ENCODE measurements around the gene KRT13.

The KRT13 gene

DNA sequence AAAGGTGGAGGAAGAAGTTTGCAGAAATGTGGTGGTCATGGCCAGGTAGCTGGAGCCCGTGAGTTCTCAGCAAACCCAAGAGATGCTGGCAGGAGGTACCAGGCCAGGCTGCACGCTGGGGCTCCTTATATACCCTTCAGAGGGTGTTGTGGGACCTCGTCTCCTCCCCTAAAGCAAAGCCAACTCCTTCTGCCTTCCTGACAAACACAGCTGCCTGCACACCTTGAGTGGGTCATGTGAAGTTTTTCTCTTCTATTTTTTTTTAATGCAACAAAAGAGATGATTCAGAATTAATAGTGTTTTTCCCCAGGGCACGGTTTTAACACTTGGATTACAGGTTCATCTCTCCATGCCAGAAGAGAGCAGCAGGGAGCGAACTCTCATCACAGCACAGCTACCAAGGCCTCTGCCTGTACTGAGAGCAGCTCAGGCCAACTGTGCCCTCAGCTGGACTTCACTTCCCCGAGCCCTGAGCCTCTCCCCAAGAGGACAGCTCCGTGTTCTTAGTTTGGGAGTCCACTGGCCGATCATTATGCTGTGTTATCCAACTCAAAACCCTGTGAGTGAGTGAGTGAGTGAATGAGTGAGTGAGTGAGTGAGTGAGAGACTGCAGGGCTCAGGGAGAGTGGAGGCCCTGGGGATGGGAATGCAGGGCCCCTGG, 13.5 kb upstream of the KRT13 start, which contains the start of gene KRT15:
Gene KRT15, minus strand, starts transcription at position 102 of the 661 bp plus-strand sequence. Its CDS starts 63 bp downstream, at position 39.
- DNase-seq = no peak

DNA sequence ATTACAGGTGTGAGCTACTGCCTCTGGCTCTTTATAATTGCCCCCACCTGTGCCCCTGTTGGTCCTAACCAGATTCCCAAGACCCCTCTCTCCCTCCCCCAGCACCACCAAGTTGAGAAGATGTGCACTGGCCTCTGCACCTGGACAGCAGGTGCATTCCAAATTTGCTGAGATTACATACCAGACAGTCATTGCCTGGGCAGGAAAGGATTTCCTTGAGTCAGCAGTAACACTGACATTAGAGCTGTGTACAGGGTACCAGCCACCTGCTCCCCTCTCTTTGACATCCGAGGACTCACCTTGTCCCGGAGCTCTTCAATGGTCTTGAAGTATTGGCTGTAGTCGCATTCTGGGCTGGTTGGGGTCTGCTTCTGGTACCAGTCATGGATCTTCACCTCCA, 12.6 kb upstream of the KRT13 start:
- DNase-seq = no peak

DNA sequence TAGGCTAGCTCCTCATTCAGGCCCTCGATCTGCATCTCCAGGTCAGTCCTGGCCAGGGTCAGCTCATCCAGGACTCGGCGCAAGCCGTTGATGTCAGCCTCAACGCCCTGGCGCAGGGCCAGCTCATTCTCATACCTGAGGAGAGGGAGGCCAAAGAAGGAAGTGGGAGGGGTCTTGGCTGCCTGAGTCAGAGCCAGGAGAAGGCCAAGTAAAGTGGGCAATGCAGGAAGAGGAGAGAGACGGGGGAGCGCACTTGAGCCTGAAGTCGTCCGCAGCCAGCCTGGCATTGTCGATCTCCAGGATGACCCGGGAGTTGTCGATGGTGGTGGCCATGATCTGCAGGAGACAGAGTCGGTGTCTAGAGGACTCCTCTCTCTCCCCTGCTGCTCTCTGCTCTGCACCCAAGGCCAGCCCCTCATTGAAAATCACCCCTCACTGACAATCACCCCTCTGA, 11.4 kb upstream of the KRT13 start:
- no peak for DNase-seq

DNA sequence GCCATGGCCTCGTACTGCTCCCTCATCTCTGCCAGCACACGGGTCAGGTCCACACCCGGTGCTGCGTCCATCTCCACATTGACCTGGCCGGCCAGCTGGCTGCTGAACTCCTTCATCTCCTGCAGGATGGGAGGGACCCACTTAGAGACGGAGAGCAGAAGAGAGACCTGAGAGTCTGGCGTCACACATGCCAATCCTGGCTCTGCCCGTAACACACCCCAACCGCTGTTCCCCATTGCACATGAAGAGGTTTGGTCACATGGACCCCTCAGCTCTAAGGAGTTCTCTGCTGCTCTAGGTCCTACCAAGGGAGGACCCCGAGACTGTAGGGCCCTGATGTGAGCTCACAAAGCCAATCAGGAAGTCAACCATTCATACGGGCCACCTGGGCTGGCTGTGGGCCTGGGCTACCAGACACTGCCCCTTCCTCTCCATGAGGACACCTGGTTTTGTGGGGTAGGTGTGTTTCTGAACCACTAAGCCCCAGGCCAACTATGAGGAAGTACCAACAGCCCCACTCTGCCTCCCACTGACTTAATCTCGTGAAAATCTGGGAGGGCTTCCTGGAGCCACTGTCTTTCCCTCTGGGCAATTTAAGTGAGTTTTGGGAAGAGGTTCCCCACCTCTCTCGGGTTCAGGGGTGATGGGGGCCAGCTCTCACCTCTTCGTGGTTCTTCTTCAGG, 10.9 kb upstream of the KRT13 start:
- no peak for DNase-seq

DNA sequence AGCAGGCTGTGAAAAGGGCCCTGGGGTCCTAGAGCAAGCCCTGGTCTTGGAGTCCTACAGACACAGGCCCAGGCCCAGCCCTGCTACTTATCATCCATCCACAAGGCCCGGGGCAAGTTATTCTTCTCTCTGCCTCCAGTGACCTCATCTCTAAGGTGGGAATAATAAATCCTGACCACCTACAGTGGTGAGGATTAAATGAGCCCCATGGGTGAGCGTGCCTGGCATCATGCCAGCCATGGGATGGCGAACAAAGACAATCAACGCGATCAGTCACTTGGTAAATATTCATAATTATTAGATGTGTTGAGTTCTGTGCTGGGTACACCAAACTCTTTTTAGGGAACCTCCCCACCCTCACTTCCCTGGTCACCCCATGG, 7.7 kb upstream of the KRT13 start:
- DNase-seq = no peak

DNA sequence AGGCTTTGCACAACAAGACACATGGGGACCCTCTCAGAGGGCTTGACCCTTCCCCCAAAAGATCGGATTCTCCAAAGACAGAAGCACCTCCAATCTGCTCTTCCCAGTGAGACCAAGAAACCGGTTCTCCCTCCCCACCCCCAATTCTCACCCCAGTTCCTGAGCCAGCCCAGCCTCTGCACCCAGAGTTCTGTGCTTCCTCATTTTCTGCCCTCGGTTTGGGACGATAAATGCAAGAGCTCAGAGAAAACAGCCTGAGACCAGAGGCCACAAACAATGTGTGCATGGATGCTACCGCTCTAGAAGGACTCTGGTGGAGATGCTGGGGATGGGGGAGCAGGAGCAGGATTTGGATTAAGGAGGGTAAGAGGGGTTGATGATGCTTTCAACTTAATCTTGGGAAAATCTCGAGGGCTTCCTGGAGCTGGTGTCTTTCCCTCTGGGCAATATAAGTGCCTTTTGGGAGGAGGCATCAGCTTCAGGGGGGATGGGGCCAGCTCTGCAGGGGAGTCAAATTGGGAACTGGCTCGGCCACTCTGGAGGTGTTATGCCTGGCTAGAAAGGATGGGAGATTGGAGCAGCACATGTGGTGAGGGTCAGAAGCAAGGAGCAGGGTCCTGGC, 7.2 kb upstream of the KRT13 start:
- DNase-seq = peak; percentile 49 to 69 (median 61)

DNA sequence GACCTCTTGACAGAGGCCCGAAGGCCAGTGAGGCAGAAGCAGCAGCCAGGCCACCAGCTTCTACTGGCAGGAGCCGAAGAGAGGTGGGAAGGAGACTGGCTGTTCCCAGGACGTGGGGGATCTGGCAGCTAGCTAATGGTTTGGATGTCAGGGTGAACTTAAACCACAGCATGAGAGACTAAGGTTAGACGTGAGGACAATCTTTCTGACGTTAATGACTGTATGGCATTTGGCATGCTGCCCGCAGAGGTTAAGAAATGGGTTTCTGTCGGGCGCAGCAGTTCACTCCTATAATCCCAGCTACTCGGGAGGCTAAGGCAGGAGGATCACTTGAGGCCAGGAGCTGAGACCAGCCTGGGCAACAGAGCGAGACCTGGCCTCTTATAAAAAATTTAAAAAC, 6.3 kb upstream of the KRT13 start:
- DNase-seq = no peak

DNA sequence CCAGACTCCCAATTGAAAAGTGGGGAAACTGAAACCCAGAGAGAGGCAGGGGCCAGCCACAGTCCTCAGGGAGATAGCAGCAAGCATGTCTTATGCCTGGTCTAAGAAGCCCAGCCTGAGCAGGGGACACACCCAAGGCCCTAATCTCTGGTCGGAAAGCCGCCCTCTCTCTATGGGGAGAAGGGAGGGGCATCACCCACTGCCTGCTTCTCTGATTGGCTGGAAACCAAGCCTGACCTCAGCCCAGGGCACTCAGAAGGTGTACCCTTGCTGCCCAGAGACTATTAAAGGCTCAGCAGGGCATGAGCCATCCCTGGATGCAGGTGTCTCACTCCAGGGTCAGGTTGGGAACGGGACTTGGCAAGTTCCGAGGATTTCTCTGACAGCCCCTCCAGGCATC, 5.7 kb upstream of the KRT13 start:
- DNase-seq = no peak

DNA sequence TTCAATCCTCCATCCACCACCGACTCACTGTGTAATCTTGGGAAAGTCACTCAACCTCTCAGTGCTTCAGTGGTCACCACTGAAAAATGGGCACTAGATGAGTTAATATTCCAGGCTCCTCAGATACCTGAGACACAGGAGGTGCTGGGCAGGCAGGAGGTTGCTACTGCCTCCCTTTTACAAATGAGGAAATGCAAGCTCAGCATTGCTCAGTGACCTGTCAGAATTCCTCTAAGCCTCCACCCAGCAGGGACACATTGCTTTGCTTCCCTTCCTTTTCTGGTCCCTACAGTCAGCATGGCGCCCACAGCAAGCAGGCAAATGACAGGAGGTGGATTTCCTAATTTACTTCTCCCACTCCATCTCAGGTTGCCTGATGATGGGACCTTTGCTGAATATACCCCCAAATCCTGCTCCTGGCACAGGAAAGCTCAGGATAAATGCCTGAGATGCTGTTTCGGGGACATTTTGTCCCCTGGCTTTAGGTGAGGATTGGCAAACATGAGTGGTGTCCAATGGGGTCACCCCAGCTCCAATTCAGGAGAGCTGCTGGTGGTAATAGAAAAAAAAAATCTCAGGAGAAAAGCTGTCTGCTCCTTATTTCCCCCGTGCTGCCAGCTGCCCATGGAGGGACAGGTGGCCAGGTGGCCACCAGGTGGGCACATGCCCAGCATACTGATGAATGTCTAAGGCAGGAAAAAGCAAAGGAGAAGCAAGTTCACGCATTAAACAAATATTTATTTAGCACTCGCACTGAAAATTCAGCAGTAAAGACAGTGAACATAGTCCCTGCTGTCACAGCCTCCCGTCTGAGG, 5.0 kb upstream of the KRT13 start:
- no peak for DNase-seq

DNA sequence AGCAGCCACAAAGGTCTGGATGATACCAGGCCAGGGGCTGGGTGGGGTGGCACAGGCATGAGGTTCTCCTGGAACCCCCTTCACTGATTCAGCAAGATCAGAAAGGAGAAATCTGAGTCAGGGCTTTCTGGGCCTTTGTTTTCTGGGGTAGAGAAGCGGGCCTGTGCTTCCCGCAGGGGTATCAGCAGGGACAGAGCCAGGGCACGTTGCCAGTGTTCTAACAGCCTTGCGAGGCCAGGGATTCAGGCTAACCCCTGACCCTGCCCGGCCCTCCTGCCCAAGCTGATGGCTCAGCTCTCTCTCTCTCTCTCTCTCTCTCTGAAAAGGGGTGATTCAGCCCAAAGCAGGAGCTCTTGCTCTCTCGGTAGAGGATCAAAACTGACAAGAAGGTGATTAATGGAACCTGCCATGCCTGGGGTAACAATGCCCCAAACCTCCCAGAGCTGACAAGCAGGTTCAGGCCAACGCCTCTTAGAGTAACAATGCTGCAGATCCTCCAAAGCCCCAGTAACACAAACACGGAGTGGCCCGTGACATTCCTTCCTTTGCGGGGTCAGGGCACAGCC, 2.0 kb upstream of the KRT13 start:
- no peak for DNase-seq

DNA sequence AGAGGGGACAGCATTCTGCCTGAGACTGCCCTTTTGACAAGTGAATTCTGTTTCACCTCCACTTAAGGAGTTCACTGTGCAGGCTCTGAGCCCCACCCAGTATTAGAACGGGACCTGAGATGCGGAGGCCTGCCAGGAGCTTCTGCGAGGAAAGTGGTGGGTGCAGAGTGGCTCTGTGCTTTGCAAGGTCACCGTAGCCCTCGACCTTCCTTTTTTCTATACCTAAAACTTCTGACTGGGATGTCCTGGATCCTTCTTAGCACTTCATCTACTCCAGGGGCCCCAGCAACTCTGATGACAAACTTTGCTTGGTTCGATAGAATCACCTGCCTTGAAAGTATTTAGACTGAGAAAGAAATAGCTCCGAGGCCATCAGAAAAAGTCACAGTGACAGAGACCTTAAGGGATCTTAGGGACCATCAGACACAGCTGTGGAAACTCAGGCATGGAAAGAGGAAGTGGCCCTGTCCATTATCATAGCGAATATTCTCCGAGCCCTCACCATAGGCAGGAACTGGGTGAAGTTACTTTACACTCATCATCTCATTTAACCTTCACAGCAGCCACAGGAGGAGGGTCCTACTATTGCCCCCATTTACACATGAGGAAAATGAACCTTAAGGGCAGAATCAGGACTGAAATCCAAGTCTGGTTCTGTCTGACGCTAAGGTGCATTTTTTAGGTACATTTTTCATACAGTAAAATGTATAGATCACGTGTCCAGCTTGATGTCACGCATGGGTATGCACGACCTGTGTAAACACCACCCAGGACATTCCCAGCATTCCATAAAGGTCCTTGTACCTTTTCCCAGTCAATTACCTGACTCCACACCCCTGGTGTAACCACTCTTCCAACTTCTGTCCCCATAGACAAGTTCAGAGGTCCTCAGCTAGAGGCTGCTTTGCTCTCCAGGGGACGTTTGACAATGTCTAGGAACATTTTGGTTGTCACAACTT, 676 bp upstream of the KRT13 start:
- DNase-seq = peak; percentile 41 to 69 (median 58)

DNA sequence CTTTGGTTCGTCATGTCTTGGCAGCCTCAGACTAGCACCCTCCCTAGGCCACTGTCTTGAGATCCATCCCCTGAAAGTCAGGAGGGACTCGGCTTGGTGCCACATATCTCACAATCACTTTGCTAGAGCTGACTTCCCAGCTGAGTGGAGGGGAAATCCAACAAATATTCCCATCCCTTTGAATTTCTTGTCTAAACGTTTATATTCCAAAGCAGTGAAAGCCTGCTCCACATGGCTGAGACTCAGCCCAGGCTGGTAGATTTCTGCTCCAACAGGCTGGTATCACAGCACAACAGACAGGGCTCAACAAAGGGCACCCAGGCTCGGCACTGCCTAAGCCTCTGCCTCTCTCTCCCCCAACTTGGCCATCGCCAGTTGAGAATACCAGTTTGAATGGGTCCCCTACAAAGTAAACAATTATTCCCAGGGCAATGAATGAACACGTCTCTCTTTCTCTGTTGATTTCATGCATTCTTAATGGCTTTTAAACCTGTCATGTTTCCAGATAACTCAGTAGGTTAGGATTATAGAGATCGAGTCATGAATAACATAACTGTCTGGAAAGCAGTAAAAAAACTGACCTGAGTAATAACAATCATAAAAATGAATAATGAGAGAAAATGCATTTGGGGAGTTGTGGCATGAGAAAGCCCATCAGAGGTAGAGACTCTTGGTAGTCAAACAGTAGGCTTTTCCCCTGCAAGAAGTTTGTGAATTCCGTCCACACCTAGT, 1.0 kb downstream of the KRT13 start:
- no peak for DNase-seq

DNA sequence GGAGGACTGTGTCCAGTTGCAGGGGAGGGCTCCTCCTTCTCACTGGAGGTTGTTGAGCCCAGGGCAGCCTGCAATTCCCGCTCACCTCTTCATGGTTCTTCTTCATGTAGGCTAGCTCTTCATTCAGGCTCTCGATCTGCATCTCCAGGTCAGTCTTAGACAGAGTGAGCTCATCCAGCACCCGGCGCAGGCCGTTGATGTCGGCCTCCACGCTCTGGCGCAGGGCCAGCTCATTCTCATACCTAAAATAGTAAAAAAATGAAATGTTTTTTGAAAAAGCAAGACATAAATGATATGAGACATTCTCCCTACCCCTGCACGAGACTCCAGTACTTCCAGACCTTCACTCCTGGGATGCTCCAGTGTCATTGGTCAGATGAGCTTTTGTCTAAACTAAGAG, 2.2 kb downstream of the KRT13 start:
- DNase-seq = no peak

DNA sequence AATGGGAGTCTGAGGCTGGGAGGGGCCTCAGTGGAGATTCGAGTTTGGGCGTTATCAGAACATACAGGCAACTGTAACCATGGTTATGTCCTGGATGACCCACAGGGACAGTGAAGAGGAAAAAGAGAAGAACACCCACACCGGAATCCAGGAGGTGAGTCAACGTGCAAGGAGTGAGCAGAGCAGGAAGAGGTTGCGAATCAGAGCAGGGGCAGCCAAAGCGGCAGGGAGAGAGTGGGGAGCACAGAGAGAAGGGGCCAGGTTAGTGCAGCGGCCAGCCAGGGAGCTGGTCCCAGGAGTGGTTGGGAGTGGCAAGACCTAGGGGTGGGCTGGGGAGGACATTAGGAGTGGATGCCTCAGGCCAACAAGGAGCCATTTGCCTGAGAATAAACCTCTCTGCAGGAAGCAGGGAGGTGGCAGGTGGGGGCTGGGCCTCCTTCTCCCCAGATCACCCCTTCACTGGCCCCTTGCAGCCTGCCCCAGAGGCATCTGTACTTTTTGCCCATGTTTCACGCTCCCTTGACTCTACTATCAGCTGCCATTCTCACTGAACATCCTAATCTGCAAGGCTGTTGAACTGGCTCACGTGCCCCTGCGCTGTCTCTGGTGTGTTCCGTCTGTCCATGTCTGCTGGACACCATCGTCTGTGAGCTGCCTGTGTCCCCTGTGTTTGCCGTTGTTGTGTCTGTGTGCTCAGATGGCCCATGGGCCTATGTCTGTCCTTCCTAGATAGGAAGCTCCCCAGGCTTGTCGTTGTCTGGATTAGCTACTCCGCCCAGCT, 5.1 kb downstream of the KRT13 start:
- peak; percentile 29 to 66 (median 56) for DNase-seq

DNA sequence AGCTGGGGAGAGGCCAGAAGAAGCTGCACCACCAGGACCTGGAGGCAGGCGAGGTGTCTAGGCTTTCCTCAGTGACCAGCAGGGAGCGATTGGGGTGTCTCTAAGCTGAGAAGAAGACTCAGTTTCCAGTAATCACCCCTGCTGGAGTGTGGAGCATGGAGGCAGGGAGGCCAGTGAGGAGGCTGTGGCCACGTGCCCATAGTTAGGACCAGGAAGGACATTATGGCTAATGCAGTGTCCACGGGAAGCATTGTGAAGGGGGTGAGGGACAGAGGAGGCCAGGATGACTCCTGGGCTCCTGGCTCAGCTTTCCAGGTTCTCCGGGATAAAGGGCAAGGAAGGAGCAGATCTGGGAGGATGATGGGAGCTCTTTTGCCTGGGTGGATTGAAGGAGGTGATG, 5.7 kb downstream of the KRT13 start:
- DNase-seq = no peak

DNA sequence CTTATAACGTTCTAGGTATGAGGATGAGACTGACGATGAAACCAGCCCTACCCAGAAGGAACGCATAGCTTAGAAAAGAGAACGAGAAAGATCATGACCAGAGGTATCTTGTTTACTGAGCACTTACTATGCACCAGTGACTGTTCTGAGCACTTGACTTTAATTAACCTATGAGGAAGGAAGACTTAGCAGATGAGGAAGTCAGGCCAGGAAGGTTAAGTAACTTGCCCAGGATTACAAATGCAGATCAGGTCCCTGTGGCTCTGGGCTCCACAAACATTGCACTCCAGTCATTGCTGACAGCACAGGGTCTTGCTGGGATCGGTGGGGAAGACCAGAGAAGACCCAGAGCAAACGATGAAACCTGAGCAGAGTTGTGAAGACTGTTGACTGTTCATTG, 7.1 kb downstream of the KRT13 start:
- DNase-seq = peak; percentile 68 to 86 (median 80)

DNA sequence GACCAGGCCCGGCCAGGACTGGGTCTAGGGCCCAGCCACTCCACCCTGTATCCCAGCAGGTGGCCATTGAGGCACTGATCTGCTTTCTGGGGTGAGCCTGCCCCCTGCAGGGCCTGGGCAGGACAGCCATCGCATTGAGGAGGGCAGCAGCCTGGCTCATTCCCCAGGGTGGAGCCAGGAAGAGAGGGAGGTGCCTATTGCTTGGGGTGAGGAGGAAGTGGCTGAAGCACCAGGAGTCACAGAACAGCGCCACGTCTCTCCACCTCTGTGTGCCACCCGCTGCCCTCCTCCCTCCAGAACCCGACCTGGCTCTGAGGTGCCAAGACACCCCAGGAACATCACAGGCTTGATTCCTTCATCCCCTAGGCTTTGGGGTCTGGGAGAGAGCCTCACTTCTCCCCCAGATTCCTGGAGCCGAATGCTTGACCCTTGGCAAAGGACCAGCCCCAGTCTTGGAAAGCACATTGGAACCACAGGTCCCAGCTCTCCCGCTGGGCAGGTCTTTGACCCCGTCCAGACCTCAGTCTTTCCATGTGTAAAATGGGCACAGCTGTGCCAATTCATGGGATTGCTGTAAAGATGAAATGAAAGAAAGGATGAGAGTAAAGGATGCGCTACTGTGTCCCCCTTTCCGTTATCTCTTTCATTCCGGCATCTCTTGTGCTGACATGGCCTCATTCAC, 8.5 kb downstream of the KRT13 start:
- peak; percentile 88 to 94 (median 94) for DNase-seq

DNA sequence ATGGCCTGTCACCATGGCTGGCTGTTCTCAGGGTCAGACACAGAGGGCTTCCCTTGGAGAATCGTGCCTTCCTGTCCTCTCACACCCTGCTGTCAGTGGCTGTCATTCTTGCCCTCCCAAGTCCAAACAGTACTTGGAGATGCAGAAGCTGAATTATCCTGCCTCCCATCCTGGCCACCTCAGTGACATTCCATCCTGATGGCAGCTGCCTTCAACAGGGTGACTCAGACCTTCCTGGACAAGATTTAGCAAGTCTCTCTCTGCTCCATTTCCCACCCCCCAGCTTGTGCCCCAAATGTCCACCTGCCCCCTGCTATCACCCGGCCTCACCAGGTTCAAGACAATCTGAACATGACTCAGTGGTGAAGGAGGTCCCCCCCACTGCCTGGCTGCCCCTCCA, 10.9 kb downstream of the KRT13 start:
- DNase-seq = no peak

DNA sequence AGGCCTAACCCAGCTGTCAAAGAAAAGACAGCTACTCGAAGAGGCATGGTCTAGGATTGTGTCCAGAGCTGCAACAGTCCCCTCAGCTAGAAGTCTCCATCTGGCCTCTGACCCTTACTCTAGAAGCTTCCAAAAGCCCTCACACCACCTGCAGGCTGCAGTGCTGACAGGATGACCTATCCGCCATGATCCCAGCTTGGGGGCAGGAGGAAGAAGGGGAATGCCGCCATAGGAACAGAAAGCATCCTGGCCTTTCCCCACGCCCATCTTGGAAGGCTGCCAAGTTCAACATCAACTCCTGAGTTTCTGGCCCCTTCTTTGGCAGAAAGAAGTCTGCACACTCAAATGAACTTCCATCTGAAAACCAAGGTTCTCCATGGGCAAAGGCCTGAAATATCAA, 12.6 kb downstream of the KRT13 start:
- DNase-seq = peak; percentile 29 to 65 (median 46)

Measured in suppressor macrophage (primary cell).